Heart left ventricle (tissue), 16 donors: Measurements from ENCODE around the gene KCNQ4. TPM values are rescaled to one million over a fixed set of nuclear protein-coding genes. Genes with fewer than 3 reads are reported as not detected.

ENCODE experiments used
- ATAC-seq, 4 donors: fragments of 200-7000 bp; cut with Tn5 transposase; one replicate each; pipeline ENCODE4 v1.9.1; 2020 to 2022; ENCODE audit warnings: moderate library complexity in 4 of 4, mild to moderate bottlenecking in 3 of 4, moderate number of reproducible peaks in 1 of 4
- DNase-seq, 5 donors: peaks; one replicate each; pipeline ENCODE4 v3.0.0-alpha.2; 2020
- H3K27ac ChIP-seq, 12 donors: fragments of 200-600 bp; sonication (generic) in 4 of 12; one replicate each; pipeline versions ENCODE4 v1.5.0 to v1.8.0; 2016 to 2022; ENCODE audit warnings: mild to moderate bottlenecking in 2 of 12
- H3K27me3 ChIP-seq, 9 donors: fragments of 200-600 bp; sonication (generic) in 2 of 9; one replicate each; pipeline versions ENCODE4 v1.5.1 to v1.8.0; 2016 to 2022; ENCODE audit warnings: mild to moderate bottlenecking in 3 of 9
- H3K36me3 ChIP-seq, 9 donors: fragments of 200-600 bp; sonication (generic) in 2 of 9; one replicate each; pipeline versions ENCODE4 v1.5.0 to v1.8.0; 2018 to 2022; ENCODE audit warnings: mild to moderate bottlenecking in 2 of 9
- H3K4me1 ChIP-seq, 12 donors: fragments of 200-600 bp; sonication (generic) in 4 of 12; one replicate each; pipeline versions ENCODE4 v1.5.0 to v1.8.0; 2016 to 2022; ENCODE audit warnings: mild to moderate bottlenecking in 3 of 12
- H3K4me3 ChIP-seq, 12 donors: fragments of 200-600 bp; sonication (generic) in 4 of 12; one replicate each; pipeline versions ENCODE4 v1.5.0 to v1.8.0; 2017 to 2022; ENCODE audit warnings: mild to moderate bottlenecking in 9 of 12, moderate library complexity in 4 of 12
- H3K9me3 ChIP-seq, 12 donors: fragments of 200-600 bp; sonication (generic) in 4 of 12; one replicate each; pipeline versions ENCODE4 v1.5.0 to v1.8.0; 2016 to 2022; ENCODE audit warnings: mild to moderate bottlenecking in 1 of 12
- CTCF ChIP-seq, 12 donors: fragments of 200-600 bp; sonication (generic) in 4 of 12; IDR thresholded peaks; one replicate each; pipeline versions ENCODE4 v1.5.0 to v1.8.0; 2018 to 2022; ENCODE audit warnings: antibody characterized with exemption in 12 of 12, mild to moderate bottlenecking in 5 of 12
- POLR2A ChIP-seq, 2 donors: fragments of 450-650 bp; IDR thresholded peaks; one replicate each; pipeline ENCODE4 v1.6.1; 2017; ENCODE audit warnings: antibody characterized with exemption in 2 of 2, mild to moderate bottlenecking in 2 of 2, moderate library complexity in 2 of 2
- WGBS, 4 donors: extraction: QIAGEN DNeasy Blood & Tissue Kit in 2 of 4; methylation state at CpG; one replicate each; pipeline versions ENCODE4 v1.1.5 to v1.1.7; 2013 to 2018; 5-methylcytosine and 5-hydroxymethylcytosine counted together
- intact Hi-C, 10 donors: fragments of 100-400 bp; cut with DNase I; formaldehyde crosslinking; loops; one replicate each; pipeline versions ENCODE4 v1.11.1 to v1.14.2; 2022
- polyA plus RNA-seq, 2 donors: library from polyadenylated mRNA; stranded (reverse); fragments of 200-250 nt; gene quantifications; one replicate each; pipeline ENCODE4 v1.2.3, GENCODE V29; 2013
- total RNA-seq, 9 donors: library from RNA; depleted of rRNA in 2 of 9; stranded (reverse); fragments of >200 nt in 2 of 9; fragmentation: NEBNext Ultra II Directional in 3 of 9; extraction: Animal tissue kit (Norgen Biotek cat#: 25700) in 3 of 9; gene quantifications; one replicate each; pipeline versions ENCODE4 v1.1.0 to v1.2.4, GENCODE V29; 2016 to 2023
- donor health status: ischemic (EF 13 %, LVEDD 7.1; RV severe dilation, severe dysfunction).
- donor health status: healthy with polysubstance abuse.
- donor health status: DM: no; HTN: yes; CAD: no.
- donor health status: DM: no; HTN: no; CAD: no.
- donor health status: ischemic (EF 25% LVEDD 6.9; RV normal size, moderate dysfunction).
- donor health status: ischemic (EF 25% LVEDD 5.7; RV mildly dilated, moderate dysfunction).
- donor health status: healthy.
- donor health status: DM: yes; HTN: yes; CAD: no.
- donor health status: ischemic (EF 35%, LVEDD 5.7; RV mildly dilated, moderate dysfunction).
- donor health status: nonischemic (EF 11% LVEDD 7.7; RV severe dilation, severe dysfunction).
- donor health status: DM: yes; HTN: yes; CAD: no.
- donor health status: PGD.
- donor health status: ischemic (EF 29% LVEDD 5.4; RV normal size, mild dysfunction).
- donor health status: nonischemic (EF 23%, LVEDD 6.1; RV moderate dilation, normal function).

Gene KCNQ4
- total and polyA plus RNA-seq, 11 donors: 1.3 to 4.4 (median 1.9) TPM

- ATAC-seq: peak in 3 of 4 donors; percentile 59 to 74 (median 70)
- TF ChIP-seq POLR2A (IDR thresholded peaks at IDR 0.05): no peak
- TF ChIP-seq CTCF (IDR thresholded peaks at IDR 0.05): no peak
- intact Hi-C loops: loop anchor here in 1 of 10 donors (10.0 kb wide), 1 partner anchor 167 kb away; no protein-coding TSS in a partner anchor
Measured at GRCh38 chr1:40877698-40878097, 94.1 kb downstream of the KCNQ4 start.

GRCh38 chr1:40878906-40879305 is 95.3 kb downstream of the KCNQ4 start:
- H3K9me3 ChIP-seq: peaks cover 0 to 12% (median 0%) of the 10 kb centered on the region in 12 donors
- intact Hi-C loops: loop anchor here in 1 of 10 donors (10.0 kb wide), 1 partner anchor 166 kb away; no protein-coding TSS in a partner anchor
- 98 to 100% (median 99%) methylated on average over 2 of the region's 2 CpGs for WGBS, 4 donors

More at GRCh38 chr1:40877698-40878097, 94.1 kb downstream of the KCNQ4 start:
- WGBS, 4 donors: 16 to 32% (median 27%) methylated on average over 4 of the region's 4 CpGs
- peaks cover 0 to 32% (median 11%) of the 10 kb centered on the region in 12 donors for H3K4me1 ChIP-seq
- peak in 4 of 5 donors; percentile 30 to 62 (median 59) for DNase-seq
- no peaks in the 10 kb centered on the region for H3K36me3 ChIP-seq
- peaks cover 0 to 12% (median 0%) of the 10 kb centered on the region in 12 donors for H3K9me3 ChIP-seq
- peak overlapping the region in 8 of 12 donors; percentile 20 to 60 (median 52) for H3K27ac ChIP-seq
- peaks cover 0 to 2% (median 0%) of the 10 kb centered on the region in 9 donors for H3K27me3 ChIP-seq
- no peak overlapping the region for H3K4me3 ChIP-seq

GRCh38 chr1:40879482-40880175 is 96.0 kb downstream of the KCNQ4 start:
- no peak for ATAC-seq
- peaks cover 0 to 40% (median 11%) of the 10 kb centered on the region in 12 donors for H3K4me1 ChIP-seq
- 82 to 91% (median 90%) methylated on average over 11 of the region's 11 CpGs for WGBS, 4 donors
- DNase-seq: no peak
- no peak overlapping the region for H3K4me3 ChIP-seq
- H3K27ac ChIP-seq: no peak overlapping the region
- intact Hi-C loops: loop anchor here in 1 of 10 donors (10.0 kb wide), 1 partner anchor 165 kb away; no protein-coding TSS in a partner anchor
- TF ChIP-seq POLR2A (IDR thresholded peaks at IDR 0.05) (no peak), CTCF (IDR thresholded peaks at IDR 0.05) (no peak)
- peaks cover 0 to 12% (median 0%) of the 10 kb centered on the region in 12 donors for H3K9me3 ChIP-seq
- H3K27me3 ChIP-seq: peaks cover 7 to 21% (median 17%) of the 10 kb centered on the region in 9 donors
- no peaks in the 10 kb centered on the region for H3K36me3 ChIP-seq

More at GRCh38 chr1:40878906-40879305, 95.3 kb downstream of the KCNQ4 start:
- Histone ChIP-seq H3K4me1 (peaks cover 0 to 34% (median 11%) of the 10 kb centered on the region in 12 donors), H3K27ac (no peak overlapping the region), H3K27me3 (peaks cover under 1 to 14% (median 10%) of the 10 kb centered on the region in 9 donors), H3K4me3 (no peak overlapping the region), H3K36me3 (no peaks in the 10 kb centered on the region)
- no peak for DNase-seq
- no peak for ATAC-seq
- TF ChIP-seq CTCF (IDR thresholded peaks at IDR 0.05) (no peak), POLR2A (IDR thresholded peaks at IDR 0.05) (no peak)

- Histone ChIP-seq H3K27me3 (peaks cover 7 to 29% (median 18%) of the 10 kb centered on the region in 9 donors), H3K36me3 (no peaks in the 10 kb centered on the region), H3K4me1 (peaks cover 0 to 31% (median 9%) of the 10 kb centered on the region in 12 donors), H3K4me3 (no peak overlapping the region), H3K27ac (no peak overlapping the region), H3K9me3 (peaks cover 0 to 10% (median 0%) of the 10 kb centered on the region in 12 donors)
- intact Hi-C loops: no loop called here
- TF ChIP-seq POLR2A (IDR thresholded peaks at IDR 0.05): no peak
- TF ChIP-seq CTCF (IDR thresholded peaks at IDR 0.05): no peak
- DNase-seq: no peak
- WGBS, 4 donors: 76 to 92% (median 87%) methylated on average over 5 to 6 of the region's 6 CpGs
- no peak for ATAC-seq
Measured at GRCh38 chr1:40880813-40881549, 97.4 kb downstream of the KCNQ4 start.
